Ovary (tissue), 9 donors: ENCODE data around the gene ADAM12. TPM values are rescaled to one million over a fixed set of nuclear protein-coding genes. Genes with fewer than 3 reads are reported as not detected.

Source experiments
- DNase-seq, 5 donors: peaks; one replicate each; pipeline ENCODE4 v3.0.0-alpha.2; 2019 to 2020
- H3K27ac ChIP-seq, 2 donors: fragments of 200-600 bp; one replicate each; pipeline versions ENCODE4 v1.5.1 to v1.8.0; 2019 to 2022
- H3K27me3 ChIP-seq: fragments of 200-600 bp; one replicate; pipeline ENCODE4 v1.8.0; 2022
- H3K36me3 ChIP-seq: fragments of 200-600 bp; sonication (generic); one replicate; pipeline ENCODE4 v1.5.1; 2019
- H3K4me1 ChIP-seq: one replicate; pipeline ENCODE4 v1.8.1; 2013; ENCODE audit warnings: mild to moderate bottlenecking, moderate library complexity; ENCODE audit not compliant: insufficient read depth
- H3K4me3 ChIP-seq: fragments of 200-600 bp; sonication (generic); one replicate; pipeline ENCODE4 v1.5.1; 2017
- H3K9me3 ChIP-seq, 2 donors: fragments of 200-600 bp in 1 of 2; sonication (generic) in 1 of 2; one replicate each; pipeline versions ENCODE4 v1.5.1 to v1.8.1; 2013 to 2019; ENCODE audit warnings: mild to moderate bottlenecking in 1 of 2, moderate library complexity in 1 of 2
- CTCF ChIP-seq, 3 donors: fragments of 450-650 bp in 2 of 3; fragments of 200-600 bp in 1 of 3; IDR thresholded peaks; one replicate each; pipeline versions ENCODE4 v1.5.1 to v1.8.0; 2016 to 2022; ENCODE audit warnings: antibody characterized with exemption in 3 of 3, mild to moderate bottlenecking in 1 of 3
- EP300 ChIP-seq: sonication (generic); formaldehyde crosslinking; IDR thresholded peaks from one replicate; pipeline ENCODE4 v1.6.1; 2017; ENCODE audit warnings: antibody characterized with exemption
- POLR2A ChIP-seq: fragments of 450-650 bp; IDR thresholded peaks from one replicate; pipeline ENCODE4 v1.6.1; 2017; ENCODE audit warnings: antibody characterized with exemption, mild to moderate bottlenecking, moderate library complexity
- WGBS, 3 donors: extraction: QIAGEN DNeasy Blood & Tissue Kit in 1 of 3; methylation state at CpG; one replicate each; pipeline versions ENCODE4 v1.1.5 to v1.1.7; 2013 to 2017; 5-methylcytosine and 5-hydroxymethylcytosine counted together
- intact Hi-C, 4 donors: fragments of 100-400 bp; cut with DNase I; formaldehyde crosslinking; loops; one replicate each; pipeline versions ENCODE4 v1.11.0 to v1.15.1; 2022 to 2023
- polyA plus RNA-seq, 2 donors: library from polyadenylated mRNA; stranded (reverse); fragments of 200-250 nt in 1 of 2; fragments of 350-450 nt in 1 of 2; fragmentation: Illumina TruSeq in 1 of 2; extraction: RNeasy Lipid Tissue Mini Kit (QIAGEN cat#74804) in 1 of 2; gene quantifications; one replicate each; pipeline ENCODE4 v1.2.3, GENCODE V29; 2013 to 2014
- total RNA-seq, 7 donors: library from RNA; depleted of rRNA in 2 of 7; stranded (reverse); fragments of >200 nt in 2 of 7; fragmentation: NEBNext Ultra II Directional in 3 of 7; extraction: Animal tissue kit (Norgen Biotek cat#: 25700) in 3 of 7; gene quantifications; one replicate each; pipeline versions ENCODE4 v1.1.0 to v1.2.4, GENCODE V29; 2016 to 2023
- donor health status: DM: no; HTN: no; CAD: no; lungs with moderate emphysema.
- donor health status: DM: no; HTN: no; CAD: no.
- donor health status: Bipolar disorder and iron deficiency.
- donor health status: DM: yes; HTN: yes; CAD: no.
- donor health status: DM: no; HTN: no; CAD: no.
- donor health status: DM: yes; HTN: yes; CAD: no.

Gene ADAM12
- total and polyA plus RNA-seq, 9 donors: 1.8 to 27.2 (median 10.3) TPM

DNA sequence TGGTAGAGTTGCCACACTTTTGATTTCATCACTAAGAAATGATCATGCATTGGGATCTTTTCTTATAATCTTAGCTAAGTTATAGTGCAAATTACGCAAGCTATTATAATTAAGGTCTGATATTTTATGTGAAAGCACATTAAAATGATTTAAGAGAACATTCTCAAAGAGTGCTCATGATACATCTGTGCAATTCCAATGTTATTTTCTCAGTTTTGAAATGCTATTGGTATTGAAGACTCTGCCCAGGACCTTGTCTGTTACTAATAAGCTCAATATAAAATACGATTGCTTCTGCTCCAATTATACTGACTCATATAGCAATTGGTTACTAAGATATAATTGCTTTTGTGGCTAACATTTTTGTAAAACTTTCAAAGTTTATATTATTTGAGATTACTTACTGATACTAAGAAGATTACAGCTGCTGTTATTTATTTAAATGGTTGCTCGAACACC is 180.9 kb downstream of the ADAM12 start:
- H3K36me3 ChIP-seq: no peaks in the 10 kb centered on the region
- no peaks in the 10 kb centered on the region for H3K27me3 ChIP-seq
- H3K4me3 ChIP-seq: no peak overlapping the region
- no peak overlapping the region for H3K27ac ChIP-seq
- no peak for DNase-seq
- peaks cover 2% of the 10 kb centered on the region for H3K4me1 ChIP-seq
- intact Hi-C loops: no loop called here
- WGBS, 3 donors: 75 to 92% (median 87%) methylated on average over 3 of the region's 3 CpGs
- no peaks in the 10 kb centered on the region for H3K9me3 ChIP-seq
- no peak for TF ChIP-seq CTCF (IDR thresholded peaks at IDR 0.05)
- no peak for TF ChIP-seq POLR2A
- no peak for TF ChIP-seq EP300

DNA sequence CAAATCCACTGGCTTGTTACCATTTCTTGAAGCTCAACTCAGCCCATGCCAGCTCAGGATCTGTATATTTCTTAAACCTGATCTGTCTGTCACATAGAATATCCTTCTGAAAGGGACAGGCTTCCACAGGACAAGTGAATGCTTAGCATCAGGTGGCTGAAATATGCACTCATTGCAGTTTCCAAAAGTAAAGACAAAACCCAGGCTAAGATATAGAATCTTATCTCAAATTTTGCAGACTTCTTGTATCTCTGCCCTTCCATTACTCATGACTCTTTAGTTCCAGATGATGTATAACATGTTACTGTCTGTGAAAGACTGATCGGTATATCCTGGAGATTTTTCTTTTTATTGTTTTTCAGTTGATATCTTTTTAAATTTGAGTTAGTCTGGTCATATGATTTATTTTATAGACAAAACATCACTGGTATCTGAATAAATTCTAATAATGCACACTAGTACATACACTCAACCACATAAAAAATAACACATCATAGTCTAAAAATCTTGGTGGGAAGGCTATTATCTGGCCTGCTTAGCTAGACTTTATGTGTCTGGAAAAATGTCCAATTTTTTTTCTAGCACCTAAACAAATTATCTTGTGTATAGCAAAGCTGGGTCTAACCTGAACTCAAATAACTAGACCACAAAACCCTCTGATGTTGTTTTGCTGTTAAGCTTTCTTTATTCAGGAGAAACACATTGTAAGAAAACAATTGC is 182.6 kb downstream of the ADAM12 start:
- H3K4me3 ChIP-seq: no peak overlapping the region
- no peaks in the 10 kb centered on the region for H3K27me3 ChIP-seq
- no peaks in the 10 kb centered on the region for H3K36me3 ChIP-seq
- no peak for DNase-seq
- no peak overlapping the region for H3K27ac ChIP-seq
- no peak for TF ChIP-seq POLR2A
- TF ChIP-seq CTCF (IDR thresholded peaks at IDR 0.05): no peak
- no peak for TF ChIP-seq EP300
- intact Hi-C loops: no loop called here
- peaks cover 2% of the 10 kb centered on the region for H3K4me1 ChIP-seq
- no peaks in the 10 kb centered on the region for H3K9me3 ChIP-seq
- 61 to 85% (median 79%) methylated on average over 1 of the region's 1 CpG for WGBS, 3 donors

DNA sequence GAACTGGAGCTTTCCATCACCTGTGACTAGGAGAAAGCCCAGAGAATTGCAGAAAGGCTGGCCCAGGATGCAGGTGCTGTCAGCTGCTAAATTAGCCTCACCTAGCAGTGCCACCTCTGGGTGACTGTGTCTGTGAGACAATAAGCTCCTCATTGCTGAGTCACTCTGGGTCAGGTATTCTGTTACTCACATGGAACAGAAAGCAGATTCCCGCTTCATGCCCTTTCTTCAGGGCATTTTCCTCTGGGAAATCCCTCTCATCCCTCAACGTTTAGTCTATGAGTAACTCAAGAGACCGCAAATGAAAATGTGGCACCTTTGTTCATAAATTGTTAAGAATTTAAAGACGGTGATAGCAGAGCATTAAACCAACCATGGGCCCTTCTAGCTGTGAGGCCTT is 184.0 kb downstream of the ADAM12 start:
- no peak for DNase-seq
- no peaks in the 10 kb centered on the region for H3K27me3 ChIP-seq
- peaks cover 2% of the 10 kb centered on the region for H3K4me1 ChIP-seq
- H3K4me3 ChIP-seq: no peak overlapping the region
- WGBS, 3 donors: 96 to 98% (median 96%) methylated on average over 4 of the region's 4 CpGs
- no peaks in the 10 kb centered on the region for H3K36me3 ChIP-seq
- no peaks in the 10 kb centered on the region for H3K9me3 ChIP-seq
- no peak overlapping the region for H3K27ac ChIP-seq
- intact Hi-C loops: no loop called here
- TF ChIP-seq EP300 (no peak), POLR2A (no peak), CTCF (IDR thresholded peaks at IDR 0.05) (no peak)

GRCh38 chr10:126203746-126204145 is 184.5 kb downstream of the ADAM12 start:
- Histone ChIP-seq H3K27ac (no peak overlapping the region), H3K36me3 (no peaks in the 10 kb centered on the region), H3K9me3 (no peaks in the 10 kb centered on the region), H3K27me3 (no peaks in the 10 kb centered on the region), H3K4me1 (peaks cover 2% of the 10 kb centered on the region), H3K4me3 (no peak overlapping the region)
- WGBS, 3 donors: 91 to 92% (median 91%) methylated on average over 7 of the region's 7 CpGs
- TF ChIP-seq POLR2A (no peak), EP300 (no peak), CTCF (IDR thresholded peaks at IDR 0.05) (no peak)
- intact Hi-C loops: no loop called here
- peak in 1 of 5 donors; percentile 40 for DNase-seq
